SK-N-SH treated with all-trans-retinoic acid at 6 μM for 48 hours (cell line): Measurements from ENCODE around the gene NRIP1.

Experiments
- ATAC-seq: fragments of 200-7000 bp; cut with Tn5 transposase; 3 replicates; pipeline ENCODE4 v1.9.1; 2020; ENCODE audit warnings: mild to moderate bottlenecking, moderate library complexity
- ARNTL ChIP-seq: fragments of 450-650 bp; formaldehyde crosslinking; IDR thresholded peaks from 2 replicates; pipeline ENCODE4 v1.5.0; 2020; ENCODE audit warnings: low read depth, mild to moderate bottlenecking, moderate library complexity, borderline replicate concordance
- BACH2 ChIP-seq: fragments of 250-450 bp; sonication (Bioruptor Pico); IDR thresholded peaks from 2 replicates; pipeline ENCODE4 v1.9.0; 2021; ENCODE audit warnings: mild to moderate bottlenecking, borderline replicate concordance
- CREB5 ChIP-seq: fragments of 250-450 bp; sonication (Bioruptor Pico); IDR thresholded peaks from 2 replicates; pipeline ENCODE4 v1.5.1; 2020; ENCODE audit warnings: low read depth, mild to moderate bottlenecking, moderate library complexity
- CSDC2 ChIP-seq: fragments of 250-450 bp; sonication (Bioruptor Pico); IDR thresholded peaks from 2 replicates; pipeline ENCODE4 v1.5.0; 2020; ENCODE audit warnings: mild to moderate bottlenecking, moderate library complexity
- ESRRG ChIP-seq: fragments of 250-450 bp; sonication (Bioruptor Pico); IDR thresholded peaks from 2 replicates; pipeline ENCODE4 v1.6.1; 2021; ENCODE audit warnings: mild to moderate bottlenecking
- GLIS3 ChIP-seq: fragments of 250-450 bp; sonication (Bioruptor Pico); IDR thresholded peaks from 2 replicates; pipeline ENCODE4 v1.5.0; 2020; ENCODE audit warnings: mild to moderate bottlenecking, moderate library complexity
- ISL1 ChIP-seq: fragments of 250-450 bp; sonication (Bioruptor Pico); IDR thresholded peaks from 2 replicates; pipeline ENCODE4 v2.1.2; 2022; ENCODE audit warnings: mild to moderate bottlenecking, moderate library complexity
- OSR1 ChIP-seq: fragments of 250-450 bp; sonication (Bioruptor Pico); IDR thresholded peaks from 2 replicates; pipeline ENCODE4 v1.8.0; 2022; ENCODE audit warnings: moderate library complexity, mild to moderate bottlenecking, inconsistent platforms
- POU6F1 ChIP-seq: fragments of 250-450 bp; sonication (Bioruptor Pico); IDR thresholded peaks from 2 replicates; pipeline ENCODE4 v1.8.0; 2021; ENCODE audit warnings: low read depth, mild to moderate bottlenecking, moderate library complexity, borderline replicate concordance
- RARB ChIP-seq: fragments of 250-450 bp; sonication (Bioruptor Pico); IDR thresholded peaks from 2 replicates; pipeline ENCODE4 v1.8.0; 2021; ENCODE audit warnings: mild to moderate bottlenecking, moderate library complexity
- SNAI2 ChIP-seq: fragments of 250-450 bp; sonication (Bioruptor Pico); IDR thresholded peaks from 2 replicates; pipeline ENCODE4 v1.5.0; 2020; ENCODE audit warnings: mild to moderate bottlenecking, moderate library complexity
- TCF4 ChIP-seq: fragments of 250-450 bp; sonication (Bioruptor Pico); IDR thresholded peaks from 2 replicates; pipeline ENCODE4 v1.8.0; 2021; ENCODE audit warnings: mild to moderate bottlenecking, moderate library complexity, borderline replicate concordance
- TOX ChIP-seq: fragments of 250-450 bp; sonication (Bioruptor Pico); IDR thresholded peaks from 2 replicates; pipeline ENCODE4 v1.8.0; 2021; ENCODE audit warnings: mild to moderate bottlenecking, moderate library complexity, borderline replicate concordance
- ZC3H10 ChIP-seq: fragments of 250-450 bp; sonication (Bioruptor Pico); IDR thresholded peaks from 2 replicates; pipeline ENCODE4 v1.5.1; 2021; ENCODE audit warnings: mild to moderate bottlenecking, moderate library complexity
- ZFP3 ChIP-seq: fragments of 250-450 bp; sonication (Bioruptor Pico); IDR thresholded peaks from 2 replicates; pipeline ENCODE4 v1.5.0; 2020; ENCODE audit warnings: mild to moderate bottlenecking, moderate library complexity
- ZNF565 ChIP-seq: fragments of 450-650 bp; formaldehyde crosslinking; conservative IDR thresholded peaks from 2 replicates; pipeline ENCODE4 v1.5.0; 2020; ENCODE audit warnings: low read depth, mild to moderate bottlenecking, moderate library complexity
- ZNF70 ChIP-seq: fragments of 450-650 bp; formaldehyde crosslinking; IDR thresholded peaks from 2 replicates; pipeline ENCODE4 v1.5.0; 2020; ENCODE audit warnings: mild to moderate bottlenecking, moderate library complexity
- ZNF8 ChIP-seq: fragments of 450-650 bp; formaldehyde crosslinking; IDR thresholded peaks from 2 replicates; pipeline ENCODE4 v1.5.0; 2020; ENCODE audit warnings: mild to moderate bottlenecking, moderate library complexity
- TF ChIP-seq, protein P1 (sequence below): fragments of 250-450 bp; sonication (Bioruptor Pico); IDR thresholded peaks from 2 replicates; pipeline ENCODE4 v1.5.1; 2021; ENCODE audit warnings: mild to moderate bottlenecking, moderate library complexity
- TF ChIP-seq, protein P2 (sequence below): fragments of 250-450 bp; sonication (Bioruptor Pico); IDR thresholded peaks from 2 replicates; pipeline ENCODE4 v1.5.0; 2020; ENCODE audit warnings: mild to moderate bottlenecking, moderate library complexity
- TF ChIP-seq, protein P3 (sequence below): fragments of 250-450 bp; sonication (Bioruptor Pico); IDR thresholded peaks from 2 replicates; pipeline ENCODE4 v1.8.0; 2020; ENCODE audit warnings: mild to moderate bottlenecking, moderate library complexity, borderline replicate concordance

Gene NRIP1

DNA sequence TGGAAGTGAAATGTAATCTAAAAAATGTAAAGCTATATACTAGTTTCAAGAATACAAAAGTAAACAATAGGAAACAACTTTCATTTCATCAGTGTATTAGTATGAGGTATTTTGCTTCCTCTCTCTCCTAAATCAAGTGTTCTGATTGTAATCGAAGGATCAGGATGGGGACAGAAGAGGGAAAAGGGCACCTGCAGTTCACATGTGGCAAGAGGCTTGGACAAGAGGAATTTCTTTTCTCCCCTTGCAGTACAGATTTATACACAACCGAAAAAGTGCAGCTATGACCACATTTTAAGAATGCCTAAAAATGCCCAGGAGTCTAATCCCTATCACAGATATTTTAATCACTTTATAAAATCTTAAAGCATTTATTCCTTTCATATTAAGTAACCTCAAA, 63.7 kb downstream of the NRIP1 start:
- ATAC-seq: no peak
- TF ChIP-seq ZC3H10 (CRISPR knock-in tag) (no peak), ISL1 (CRISPR knock-in tag) (no peak), RARB (no peak), POU6F1 (CRISPR knock-in tag) (no peak), OSR1 (no peak), BACH2 (no peak), ZFP3 (CRISPR knock-in tag) (no peak), ZNF565 (CRISPR knock-in tag) (no peak), ESRRG (CRISPR knock-in tag) (no peak), TOX (CRISPR knock-in tag) (no peak), CSDC2 (CRISPR knock-in tag) (no peak), TCF4 (CRISPR knock-in tag) (no peak), CREB5 (CRISPR knock-in tag) (no peak), ZNF8 (no peak), GLIS3 (CRISPR knock-in tag) (no peak), ARNTL (no peak), ZNF70 (no peak)
- TF ChIP-seq, protein P1, sequence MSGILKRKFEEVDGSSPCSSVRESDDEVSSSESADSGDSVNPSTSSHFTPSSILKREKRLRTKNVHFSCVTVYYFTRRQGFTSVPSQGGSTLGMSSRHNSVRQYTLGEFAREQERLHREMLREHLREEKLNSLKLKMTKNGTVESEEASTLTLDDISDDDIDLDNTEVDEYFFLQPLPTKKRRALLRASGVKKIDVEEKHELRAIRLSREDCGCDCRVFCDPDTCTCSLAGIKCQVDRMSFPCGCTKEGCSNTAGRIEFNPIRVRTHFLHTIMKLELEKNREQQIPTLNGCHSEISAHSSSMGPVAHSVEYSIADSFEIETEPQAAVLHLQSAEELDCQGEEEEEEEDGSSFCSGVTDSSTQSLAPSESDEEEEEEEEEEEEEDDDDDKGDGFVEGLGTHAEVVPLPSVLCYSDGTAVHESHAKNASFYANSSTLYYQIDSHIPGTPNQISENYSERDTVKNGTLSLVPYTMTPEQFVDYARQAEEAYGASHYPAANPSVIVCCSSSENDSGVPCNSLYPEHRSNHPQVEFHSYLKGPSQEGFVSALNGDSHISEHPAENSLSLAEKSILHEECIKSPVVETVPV: no peak
- TF ChIP-seq, protein P2, sequence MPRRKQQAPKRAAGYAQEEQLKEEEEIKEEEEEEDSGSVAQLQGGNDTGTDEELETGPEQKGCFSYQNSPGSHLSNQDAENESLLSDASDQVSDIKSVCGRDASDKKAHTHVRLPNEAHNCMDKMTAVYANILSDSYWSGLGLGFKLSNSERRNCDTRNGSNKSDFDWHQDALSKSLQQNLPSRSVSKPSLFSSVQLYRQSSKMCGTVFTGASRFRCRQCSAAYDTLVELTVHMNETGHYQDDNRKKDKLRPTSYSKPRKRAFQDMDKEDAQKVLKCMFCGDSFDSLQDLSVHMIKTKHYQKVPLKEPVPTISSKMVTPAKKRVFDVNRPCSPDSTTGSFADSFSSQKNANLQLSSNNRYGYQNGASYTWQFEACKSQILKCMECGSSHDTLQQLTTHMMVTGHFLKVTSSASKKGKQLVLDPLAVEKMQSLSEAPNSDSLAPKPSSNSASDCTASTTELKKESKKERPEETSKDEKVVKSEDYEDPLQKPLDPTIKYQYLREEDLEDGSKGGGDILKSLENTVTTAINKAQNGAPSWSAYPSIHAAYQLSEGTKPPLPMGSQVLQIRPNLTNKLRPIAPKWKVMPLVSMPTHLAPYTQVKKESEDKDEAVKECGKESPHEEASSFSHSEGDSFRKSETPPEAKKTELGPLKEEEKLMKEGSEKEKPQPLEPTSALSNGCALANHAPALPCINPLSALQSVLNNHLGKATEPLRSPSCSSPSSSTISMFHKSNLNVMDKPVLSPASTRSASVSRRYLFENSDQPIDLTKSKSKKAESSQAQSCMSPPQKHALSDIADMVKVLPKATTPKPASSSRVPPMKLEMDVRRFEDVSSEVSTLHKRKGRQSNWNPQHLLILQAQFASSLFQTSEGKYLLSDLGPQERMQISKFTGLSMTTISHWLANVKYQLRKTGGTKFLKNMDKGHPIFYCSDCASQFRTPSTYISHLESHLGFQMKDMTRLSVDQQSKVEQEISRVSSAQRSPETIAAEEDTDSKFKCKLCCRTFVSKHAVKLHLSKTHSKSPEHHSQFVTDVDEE: no peak
- TF ChIP-seq, protein P3, sequence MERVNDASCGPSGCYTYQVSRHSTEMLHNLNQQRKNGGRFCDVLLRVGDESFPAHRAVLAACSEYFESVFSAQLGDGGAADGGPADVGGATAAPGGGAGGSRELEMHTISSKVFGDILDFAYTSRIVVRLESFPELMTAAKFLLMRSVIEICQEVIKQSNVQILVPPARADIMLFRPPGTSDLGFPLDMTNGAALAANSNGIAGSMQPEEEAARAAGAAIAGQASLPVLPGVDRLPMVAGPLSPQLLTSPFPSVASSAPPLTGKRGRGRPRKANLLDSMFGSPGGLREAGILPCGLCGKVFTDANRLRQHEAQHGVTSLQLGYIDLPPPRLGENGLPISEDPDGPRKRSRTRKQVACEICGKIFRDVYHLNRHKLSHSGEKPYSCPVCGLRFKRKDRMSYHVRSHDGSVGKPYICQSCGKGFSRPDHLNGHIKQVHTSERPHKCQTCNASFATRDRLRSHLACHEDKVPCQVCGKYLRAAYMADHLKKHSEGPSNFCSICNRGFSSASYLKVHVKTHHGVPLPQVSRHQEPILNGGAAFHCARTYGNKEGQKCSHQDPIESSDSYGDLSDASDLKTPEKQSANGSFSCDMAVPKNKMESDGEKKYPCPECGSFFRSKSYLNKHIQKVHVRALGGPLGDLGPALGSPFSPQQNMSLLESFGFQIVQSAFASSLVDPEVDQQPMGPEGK (CRISPR knock-in tag): no peak

- TF ChIP-seq, protein P1: no peak
- TF ChIP-seq SNAI2 (CRISPR knock-in tag): no peak
- TF ChIP-seq ZNF70: no peak
- TF ChIP-seq GLIS3 (CRISPR knock-in tag): no peak
- no peak for TF ChIP-seq CREB5 (CRISPR knock-in tag)
- TF ChIP-seq ISL1 (CRISPR knock-in tag): no peak
- TF ChIP-seq BACH2: no peak
- ATAC-seq: no peak
These were observed 64.7 kb downstream of the NRIP1 start for GRCh38 chr21:15000081-15000480.
